ENCODE measurements around the gene LEKR1. TPM values are rescaled to one million over a fixed set of nuclear protein-coding genes. Genes with fewer than 3 reads are reported as not detected.

The LEKR1 gene
- total and polyA plus RNA-seq, 9 of the 15 experiments (the other 6 are each of a cell fraction or from before 2014, with no cell fraction given), result 0.76 to 1.8 (median 1.2) TPM

DNA sequence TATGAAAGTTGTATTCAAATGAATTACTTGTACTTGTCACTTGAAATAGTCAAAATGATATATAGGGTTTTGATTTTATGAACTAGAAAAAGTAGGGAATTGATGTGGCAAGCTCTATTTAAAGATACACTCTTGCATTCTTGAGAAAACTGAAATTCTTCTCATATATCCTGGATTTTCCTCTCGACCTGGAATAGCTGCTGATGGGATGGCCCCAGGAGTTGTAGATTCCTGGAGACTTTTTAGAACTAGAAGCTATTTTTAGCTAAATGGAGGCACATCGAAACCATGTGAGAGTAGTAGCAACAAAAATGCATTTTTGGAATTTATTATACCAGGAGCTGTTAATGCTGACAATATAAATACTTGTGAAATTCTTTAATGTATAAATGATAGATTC is 125.9 kb downstream of the LEKR1 start:
- Histone ChIP-seq H2AFZ (ENCODE audit: low read depth, low read length) (no peak overlapping the region), H3K9ac (ENCODE audit: insufficient read depth in 1 of 2, low read depth in 2 of 2, low read length in 2 of 2) (no peak overlapping the region), H3K79me2 (ENCODE audit: control insufficient read depth, insufficient read depth, low read length) (no peaks in the 10 kb centered on the region), H3K4me3 (no peak overlapping the region), H3K4me1 (replicated peaks in 1 of 2; ENCODE audit: control insufficient read depth in 2 of 2, insufficient read depth in 2 of 2, low read length in 2 of 2) (no peaks in the 10 kb centered on the region), H3K9me3 (replicated peaks; ENCODE audit: control insufficient read depth, insufficient read depth, low read depth, low read length) (no peaks in the 10 kb centered on the region), H3K9me1 (ENCODE audit: control insufficient read depth, insufficient read depth, low read length) (no peaks in the 10 kb centered on the region), H3K36me3 (ENCODE audit: control insufficient read depth, insufficient read depth, low read length) (no peaks in the 10 kb centered on the region), H3K27me3 (ENCODE audit: control insufficient read depth in 2 of 2, insufficient read depth in 2 of 2, low read length in 2 of 2) (no peaks in the 10 kb centered on the region), H4K20me1 (replicated peaks; ENCODE audit: control insufficient read depth, insufficient read depth, low read length) (no peaks in the 10 kb centered on the region), H3K4me2 (ENCODE audit: insufficient read depth, low read length) (no peak overlapping the region), H3K27ac (ENCODE audit: extremely low read depth, low read depth, low read length) (no peak overlapping the region)
- no TSS peak for BruUV-seq (replicated peaks)
- FAIRE-seq, result no peak
- no peak for ATAC-seq
- CTCF ChIA-PET (ENCODE audit: low intra/inter-chr PET ratio), result no interaction called here
- no peak for DNase-seq (ENCODE audit: extremely low read depth in 1 of 4, low spot score in 3 of 4)
- WGBS (ENCODE audit: insufficient coverage, low coverage, missing lambda C conversion rate), result 0% methylated on average over 2 of the region's 2 CpGs
- TF ChIP-seq NUFIP1 (IDR thresholded peaks at IDR 0.05; ENCODE audit: partially characterized antibody) (no peak), POLR3A (IDR thresholded peaks at IDR 0.05; ENCODE audit: borderline replicate concordance, extremely low read depth, insufficient read depth, insufficient read length) (no peak), SPI1 (IDR thresholded peaks at IDR 0.05; ENCODE audit: borderline replicate concordance, low read depth, low read length) (no peak), SMARCE1 (IDR thresholded peaks at IDR 0.05) (no peak), TCF3 (CRISPR knock-in tag; IDR thresholded peaks at IDR 0.05) (no peak), NFYB (IDR thresholded peaks at IDR 0.05; ENCODE audit: extremely low read depth, insufficient read length) (no peak)
- TF ChIP-seq, protein P1, sequence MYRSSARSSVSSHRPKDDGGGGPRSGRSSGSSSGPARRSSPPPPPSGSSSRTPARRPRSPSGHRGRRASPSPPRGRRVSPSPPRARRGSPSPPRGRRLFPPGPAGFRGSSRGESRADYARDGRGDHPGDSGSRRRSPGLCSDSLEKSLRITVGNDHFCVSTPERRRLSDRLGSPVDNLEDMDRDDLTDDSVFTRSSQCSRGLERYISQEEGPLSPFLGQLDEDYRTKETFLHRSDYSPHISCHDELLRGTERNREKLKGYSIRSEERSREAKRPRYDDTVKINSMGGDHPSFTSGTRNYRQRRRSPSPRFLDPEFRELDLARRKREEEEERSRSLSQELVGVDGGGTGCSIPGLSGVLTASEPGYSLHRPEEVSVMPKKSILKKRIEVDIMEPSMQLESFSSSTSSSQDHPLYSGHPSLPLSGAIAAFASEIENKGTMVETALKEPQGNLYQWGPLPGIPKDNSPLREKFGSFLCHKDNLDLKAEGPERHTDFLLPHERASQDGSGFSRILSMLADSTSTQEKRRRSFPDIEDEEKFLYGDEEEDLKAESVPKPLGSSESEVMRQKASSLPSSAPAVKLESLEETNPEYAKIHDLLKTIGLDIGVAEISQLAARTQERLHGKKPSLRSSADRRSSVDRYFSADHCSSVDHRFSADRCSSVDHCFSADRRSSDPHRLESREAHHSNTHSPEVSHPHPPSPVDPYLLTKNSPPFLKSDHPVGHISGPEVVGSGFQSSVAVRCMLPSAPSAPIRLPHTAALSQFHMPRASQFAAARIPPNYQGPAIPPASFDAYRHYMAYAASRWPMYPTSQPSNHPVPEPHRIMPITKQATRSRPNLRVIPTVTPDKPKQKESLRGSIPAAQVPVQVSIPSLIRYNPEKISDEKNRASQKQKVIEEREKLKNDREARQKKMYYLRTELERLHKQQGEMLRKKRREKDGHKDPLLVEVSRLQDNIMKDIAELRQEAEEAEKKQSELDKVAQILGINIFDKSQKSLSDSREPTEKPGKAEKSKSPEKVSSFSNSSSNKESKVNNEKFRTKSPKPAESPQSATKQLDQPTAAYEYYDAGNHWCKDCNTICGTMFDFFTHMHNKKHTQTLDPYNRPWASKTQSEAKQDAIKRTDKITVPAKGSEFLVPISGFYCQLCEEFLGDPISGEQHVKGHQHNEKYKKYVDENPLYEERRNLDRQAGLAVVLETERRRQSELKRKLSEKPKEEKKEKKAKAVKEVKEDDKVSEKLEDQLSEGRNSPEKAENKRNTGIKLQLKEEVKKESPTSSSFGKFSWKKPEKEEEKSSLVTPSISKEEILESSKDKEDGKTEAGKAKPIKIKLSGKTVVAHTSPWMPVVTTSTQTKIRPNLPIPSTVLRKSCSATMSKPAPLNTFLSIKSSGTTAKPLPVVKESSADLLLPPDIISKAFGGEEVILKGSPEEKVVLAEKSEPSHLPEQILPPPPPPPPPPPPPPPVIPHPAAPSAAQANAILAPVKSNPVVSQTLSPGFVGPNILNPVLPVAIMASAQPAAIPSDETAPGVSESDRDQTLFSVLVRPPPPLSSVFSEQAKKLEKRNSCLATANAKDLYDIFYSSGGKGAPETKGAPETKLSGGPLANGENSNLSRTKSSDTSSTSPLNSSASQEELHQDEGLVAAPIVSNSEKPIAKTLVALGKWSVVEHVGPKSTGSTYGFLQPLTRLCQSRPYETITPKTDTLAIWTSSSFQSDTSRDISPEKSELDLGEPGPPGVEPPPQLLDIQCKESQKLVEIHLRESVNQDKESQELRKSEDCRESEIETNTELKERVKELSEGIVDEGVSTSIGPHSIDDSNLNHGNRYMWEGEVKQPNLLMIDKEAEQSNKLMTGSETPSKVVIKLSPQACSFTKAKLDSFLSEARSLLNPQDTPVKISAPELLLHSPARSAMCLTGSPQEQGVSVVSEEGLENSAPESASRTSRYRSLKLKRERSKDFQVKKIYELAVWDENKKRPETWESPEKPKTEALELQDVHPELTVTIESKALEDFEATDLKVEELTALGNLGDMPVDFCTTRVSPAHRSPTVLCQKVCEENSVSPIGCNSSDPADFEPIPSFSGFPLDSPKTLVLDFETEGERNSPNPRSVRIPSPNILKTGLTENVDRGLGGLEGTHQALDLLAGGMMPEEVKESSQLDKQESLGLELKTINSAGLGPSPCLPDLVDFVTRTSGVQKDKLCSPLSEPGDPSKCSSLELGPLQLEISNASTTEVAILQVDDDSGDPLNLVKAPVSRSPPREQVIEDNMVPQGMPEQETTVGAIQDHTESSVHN (IDR thresholded peaks at IDR 0.05; ENCODE audit: borderline replicate concordance in 1 of 2, low read depth in 1 of 2), result no peak
- intact Hi-C loops (cut with micrococcal nuclease) (loop anchor here (10.0 kb wide), 1 partner anchor 183 kb away; no protein-coding TSS in a partner anchor), in situ Hi-C loops (cut with MboI) (no loop called here)
- POLR2A ChIA-PET, result no interaction called here

All from K562 (cell line).